Thoracic aorta (tissue), 2 donors: ENCODE measurements around the gene RNF11. TPM values are rescaled to one million over a fixed set of nuclear protein-coding genes. Genes with fewer than 3 reads are reported as not detected.

Experiments
- ATAC-seq: fragments of 150-250 bp; one replicate; pipeline ENCODE4 v1.8.0; 2017; ENCODE audit warnings: low read depth; ENCODE audit not compliant: insufficient number of reproducible peaks, low FRiP score
- DNase-seq: peaks from one replicate; pipeline ENCODE4 v3.0.0-alpha.2; 2020; ENCODE audit warnings: low spot score
- H3K27ac ChIP-seq, 2 donors: fragments of 200-600 bp; sonication (generic); 1 replicate in 1 of 2; 2 replicates in 1 of 2; pipeline ENCODE4 v1.5.1; 2016; ENCODE audit warnings: mild to moderate bottlenecking in 2 of 2, moderate library complexity in 2 of 2
- H3K27me3 ChIP-seq: fragments of 200-600 bp; sonication (generic); replicated peaks from 2 replicates; pipeline ENCODE4 v1.6.0; 2016; ENCODE audit warnings: mild to moderate bottlenecking; ENCODE audit not compliant: insufficient read depth
- H3K36me3 ChIP-seq: fragments of 200-600 bp; sonication (generic); one replicate; pipeline ENCODE4 v1.5.1; 2016
- H3K4me1 ChIP-seq, 2 donors: fragments of 200-600 bp; sonication (generic); 1 replicate in 1 of 2; 2 replicates in 1 of 2; pipeline versions ENCODE4 v1.5.1 to v1.6.0; 2016; ENCODE audit warnings: low read depth in 2 of 2, mild to moderate bottlenecking in 1 of 2; ENCODE audit not compliant: control insufficient read depth in 1 of 2
- H3K4me3 ChIP-seq: fragments of 200-600 bp; sonication (generic); 2 replicates; pipeline ENCODE4 v1.5.1; 2016; ENCODE audit warnings: mild to moderate bottlenecking
- H3K9me3 ChIP-seq: fragments of 200-600 bp; sonication (generic); 2 replicates; pipeline ENCODE4 v1.5.1; 2016
- total RNA-seq, 2 donors: library from RNA; depleted of rRNA; stranded (reverse); fragments of >200 nt; gene quantifications; one replicate each; pipeline versions ENCODE4 v1.1.0 to v1.2.3, GENCODE V29; 2016
- TF ChIP-seq, protein P1 (sequence below): fragments of 200-600 bp; sonication (generic); IDR thresholded peaks from one replicate; pipeline ENCODE4 v1.5.1; 2019; ENCODE audit warnings: antibody characterized with exemption

The RNF11 gene
- total RNA-seq, 2 donors from 2014 or later = 102 to 112 TPM

GRCh38 chr1:51312718-51313117 is 76.6 kb downstream of the RNF11 start:
- TF ChIP-seq, protein P1, sequence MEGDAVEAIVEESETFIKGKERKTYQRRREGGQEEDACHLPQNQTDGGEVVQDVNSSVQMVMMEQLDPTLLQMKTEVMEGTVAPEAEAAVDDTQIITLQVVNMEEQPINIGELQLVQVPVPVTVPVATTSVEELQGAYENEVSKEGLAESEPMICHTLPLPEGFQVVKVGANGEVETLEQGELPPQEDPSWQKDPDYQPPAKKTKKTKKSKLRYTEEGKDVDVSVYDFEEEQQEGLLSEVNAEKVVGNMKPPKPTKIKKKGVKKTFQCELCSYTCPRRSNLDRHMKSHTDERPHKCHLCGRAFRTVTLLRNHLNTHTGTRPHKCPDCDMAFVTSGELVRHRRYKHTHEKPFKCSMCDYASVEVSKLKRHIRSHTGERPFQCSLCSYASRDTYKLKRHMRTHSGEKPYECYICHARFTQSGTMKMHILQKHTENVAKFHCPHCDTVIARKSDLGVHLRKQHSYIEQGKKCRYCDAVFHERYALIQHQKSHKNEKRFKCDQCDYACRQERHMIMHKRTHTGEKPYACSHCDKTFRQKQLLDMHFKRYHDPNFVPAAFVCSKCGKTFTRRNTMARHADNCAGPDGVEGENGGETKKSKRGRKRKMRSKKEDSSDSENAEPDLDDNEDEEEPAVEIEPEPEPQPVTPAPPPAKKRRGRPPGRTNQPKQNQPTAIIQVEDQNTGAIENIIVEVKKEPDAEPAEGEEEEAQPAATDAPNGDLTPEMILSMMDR = no peak
- Histone ChIP-seq H3K4me3 (no peak overlapping the region), H3K27me3 (no peaks in the 10 kb centered on the region), H3K9me3 (no peaks in the 10 kb centered on the region), H3K36me3 (no peaks in the 10 kb centered on the region), H3K27ac (no peak overlapping the region), H3K4me1 (peaks cover 6 to 14% of the 10 kb centered on the region in 2 donors)
- DNase-seq (no peak), ATAC-seq (no peak)

DNA sequence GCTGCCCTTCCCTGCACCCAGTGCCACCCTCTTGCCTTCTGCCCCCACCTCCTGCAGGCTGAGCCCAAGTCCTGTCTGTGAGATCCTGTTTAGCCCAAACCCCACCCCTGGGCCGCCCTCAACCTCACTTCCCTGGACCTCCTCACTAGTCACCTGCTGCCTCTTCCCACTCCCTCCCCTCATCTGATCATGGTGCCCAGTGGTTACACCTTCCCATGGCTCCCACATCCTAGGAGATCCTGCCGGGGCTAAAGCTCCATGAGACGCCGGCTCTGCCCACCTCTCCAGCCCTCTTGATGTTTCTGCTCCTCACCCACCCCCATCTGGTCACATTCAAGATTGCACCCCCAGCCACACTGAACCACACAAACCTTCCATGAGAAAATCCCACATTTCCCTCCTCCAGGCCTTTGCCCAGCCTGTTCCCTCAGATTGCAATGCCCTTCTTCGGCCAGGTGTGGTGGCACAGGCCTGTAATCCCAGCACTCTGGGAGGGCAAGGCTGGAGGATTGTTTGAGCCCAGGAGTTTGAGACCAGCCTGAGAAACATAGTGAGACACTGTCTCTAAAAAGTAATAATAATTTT is 77.3 kb downstream of the RNF11 start:
- no peaks in the 10 kb centered on the region for H3K9me3 ChIP-seq
- H3K36me3 ChIP-seq = no peaks in the 10 kb centered on the region
- H3K27ac ChIP-seq = peak overlapping the region in 1 of 2 donors; percentile 21
- H3K4me3 ChIP-seq = no peak overlapping the region
- H3K27me3 ChIP-seq = no peaks in the 10 kb centered on the region
- peaks cover 6 to 14% of the 10 kb centered on the region in 2 donors for H3K4me1 ChIP-seq
- TF ChIP-seq, protein P1 = no peak
- no peak for ATAC-seq
- no peak for DNase-seq

GRCh38 chr1:51313961-51314777 is 78.1 kb downstream of the RNF11 start:
- no peaks in the 10 kb centered on the region for H3K9me3 ChIP-seq
- H3K36me3 ChIP-seq = no peaks in the 10 kb centered on the region
- H3K27ac ChIP-seq = peak overlapping the region; percentile 0 to 21
- TF ChIP-seq, protein P1 = no peak
- H3K4me1 ChIP-seq = peaks cover 6 to 14% of the 10 kb centered on the region in 2 donors
- no peak overlapping the region for H3K4me3 ChIP-seq
- DNase-seq (no peak), ATAC-seq (peak; percentile 38)
- no peaks in the 10 kb centered on the region for H3K27me3 ChIP-seq

DNA sequence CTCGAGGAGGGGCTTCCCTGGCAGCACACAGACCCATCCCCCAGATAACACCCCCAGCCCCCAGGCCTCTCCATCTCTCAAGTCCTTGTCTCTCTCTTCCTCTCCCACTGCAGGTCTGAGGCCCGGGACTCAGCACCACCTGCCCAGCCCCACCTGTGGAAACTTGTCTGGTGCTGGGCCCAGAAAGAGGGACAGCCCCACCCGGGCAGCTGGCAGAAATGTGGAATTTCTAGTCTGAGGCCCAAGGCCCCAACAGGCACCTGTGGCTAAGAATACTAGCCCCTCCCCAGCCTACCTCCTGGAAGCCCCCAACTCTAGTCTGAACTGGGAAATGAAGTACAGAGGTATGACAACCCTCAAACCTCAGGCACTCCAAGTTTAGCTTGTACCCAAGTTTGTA is 78.9 kb downstream of the RNF11 start:
- H3K27me3 ChIP-seq = no peaks in the 10 kb centered on the region
- H3K4me1 ChIP-seq = peaks cover 6 to 14% of the 10 kb centered on the region in 2 donors
- TF ChIP-seq, protein P1 = no peak
- H3K36me3 ChIP-seq = no peaks in the 10 kb centered on the region
- no peak overlapping the region for H3K27ac ChIP-seq
- DNase-seq (no peak), ATAC-seq (no peak)
- H3K9me3 ChIP-seq = no peaks in the 10 kb centered on the region
- no peak overlapping the region for H3K4me3 ChIP-seq

DNA sequence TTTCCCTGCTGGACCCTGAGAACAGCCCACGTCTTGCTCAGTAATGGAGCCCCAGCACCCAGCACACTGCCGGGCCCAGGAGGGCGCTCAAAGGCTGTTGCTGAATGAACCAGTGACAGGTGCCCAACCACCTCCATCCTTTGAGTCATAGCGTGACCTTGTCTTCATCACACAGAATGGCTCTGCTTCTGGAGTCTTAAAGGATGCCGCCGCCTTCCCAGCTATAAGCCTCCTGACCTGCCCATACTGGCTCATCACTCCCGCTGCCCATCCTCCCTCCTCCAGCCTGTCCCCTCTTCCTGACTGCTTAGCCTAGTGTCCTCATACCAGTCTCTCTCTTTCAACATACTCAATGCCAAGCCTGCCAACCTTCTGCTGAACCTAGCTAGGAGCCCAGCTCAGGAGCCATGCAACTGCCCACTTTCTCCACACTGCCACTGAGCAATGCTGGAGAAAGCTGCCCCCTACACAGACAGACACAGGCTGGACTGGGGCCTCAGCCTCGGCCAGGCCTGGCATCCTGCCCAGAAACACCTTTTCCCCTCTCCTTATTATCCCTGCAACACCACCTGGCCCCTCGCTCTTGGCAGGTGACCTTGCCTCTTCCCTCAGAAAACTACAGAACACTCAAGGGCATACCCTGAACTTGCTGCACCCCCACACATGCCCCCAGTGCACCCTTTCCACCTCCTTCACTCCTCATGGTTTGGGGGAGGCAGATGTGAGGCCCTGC is 80.2 kb downstream of the RNF11 start:
- Histone ChIP-seq H3K4me1 (peaks cover 6 to 14% of the 10 kb centered on the region in 2 donors), H3K4me3 (no peak overlapping the region), H3K9me3 (no peaks in the 10 kb centered on the region), H3K27ac (no peak overlapping the region), H3K27me3 (no peaks in the 10 kb centered on the region), H3K36me3 (no peaks in the 10 kb centered on the region)
- no peak for DNase-seq
- TF ChIP-seq, protein P1 = no peak
- no peak for ATAC-seq
